Measurements from ENCODE around the gene PLA2G6. TPM values are rescaled to one million over a fixed set of nuclear protein-coding genes. Genes with fewer than 3 reads are reported as not detected.

The PLA2G6 gene
- total and polyA plus RNA-seq, 2 of the 4 experiments (the other 2 are of a cell fraction), result 6.1 to 10.3 TPM

DNA sequence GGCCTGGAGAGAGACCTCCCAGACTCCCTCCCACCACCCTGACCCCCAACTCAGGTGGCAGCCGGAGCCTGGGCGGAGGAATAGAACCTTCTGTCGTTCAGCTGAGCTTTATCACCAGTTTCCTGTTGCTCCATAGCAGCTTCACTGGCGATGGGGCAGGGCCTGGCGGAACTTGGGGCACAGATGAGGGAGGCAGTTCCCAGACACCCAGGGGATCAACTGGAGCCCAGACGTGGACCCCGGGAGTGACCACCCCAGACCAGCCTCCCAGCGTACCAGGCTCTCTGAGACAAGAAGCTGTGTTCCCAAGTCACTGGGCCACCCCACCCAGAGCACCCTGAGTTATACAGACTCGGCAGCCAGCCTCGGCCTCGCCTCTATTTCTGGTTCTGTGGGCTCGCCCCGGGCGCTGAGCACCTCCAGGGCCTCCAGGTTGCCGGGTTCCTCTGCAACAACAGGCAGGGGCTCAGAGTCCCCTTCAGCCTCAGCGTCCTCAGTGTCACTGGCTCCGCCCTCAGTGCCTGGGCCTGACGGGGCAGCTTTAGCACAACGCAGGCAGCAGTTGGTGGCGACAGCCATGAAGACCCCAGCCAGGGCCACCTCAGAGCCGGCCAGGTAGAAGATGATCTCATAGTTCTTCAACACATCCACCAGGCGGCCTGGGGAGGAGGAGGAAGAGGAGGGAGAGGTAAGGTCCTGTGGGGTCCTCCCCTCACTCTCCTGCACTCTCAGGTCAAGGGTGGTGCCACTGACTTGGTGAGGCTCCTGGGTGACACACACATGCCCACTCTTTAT, 103.4 kb downstream of the PLA2G6 start:
- ATAC-seq (ENCODE audit: low read depth) (no peak), DNase-seq (no peak)
- no peak overlapping the region for H3K56ac ChIP-seq (ENCODE audit: extremely low read depth, insufficient read depth, low read length)
- WGBS, 2 experiments (ENCODE audit: extremely low coverage in 2 of 2, insufficient read length in 1 of 2), result 78% methylated on average over 14 of the region's 22 CpGs; no CpG with 5 or more reads in 1 of the 2 experiments
- no peak for TF ChIP-seq MAZ (IDR thresholded peaks at IDR 0.05; ENCODE audit: borderline replicate concordance, low read depth, low read length)
- TF ChIP-seq, protein P1, sequence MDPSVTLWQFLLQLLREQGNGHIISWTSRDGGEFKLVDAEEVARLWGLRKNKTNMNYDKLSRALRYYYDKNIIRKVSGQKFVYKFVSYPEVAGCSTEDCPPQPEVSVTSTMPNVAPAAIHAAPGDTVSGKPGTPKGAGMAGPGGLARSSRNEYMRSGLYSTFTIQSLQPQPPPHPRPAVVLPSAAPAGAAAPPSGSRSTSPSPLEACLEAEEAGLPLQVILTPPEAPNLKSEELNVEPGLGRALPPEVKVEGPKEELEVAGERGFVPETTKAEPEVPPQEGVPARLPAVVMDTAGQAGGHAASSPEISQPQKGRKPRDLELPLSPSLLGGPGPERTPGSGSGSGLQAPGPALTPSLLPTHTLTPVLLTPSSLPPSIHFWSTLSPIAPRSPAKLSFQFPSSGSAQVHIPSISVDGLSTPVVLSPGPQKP (IDR thresholded peaks at IDR 0.05; ENCODE audit: borderline replicate concordance, low read depth, low read length), result no peak
- no peak for TF ChIP-seq CEBPB (IDR thresholded peaks at IDR 0.05; ENCODE audit: low read depth, low read length)
- no peak for TF ChIP-seq FOS (IDR thresholded peaks at IDR 0.05; ENCODE audit: low read depth, low read length)
- TF ChIP-seq MAFK (IDR thresholded peaks at IDR 0.05; ENCODE audit: low read depth, low read length), result no peak
- H3K4ac ChIP-seq (ENCODE audit: low read depth, low read length), result no peak overlapping the region
- H3K27ac ChIP-seq (ENCODE audit: insufficient read depth, low read length), result no peak overlapping the region
- peaks cover 27% of the 10 kb centered on the region for H3K27me3 ChIP-seq (ENCODE audit: control insufficient read depth, insufficient read depth, low read length)
- H3K36me3 ChIP-seq (ENCODE audit: control insufficient read depth, insufficient read depth, low read length), result peaks cover 3% of the 10 kb centered on the region; the same call in 1 of the 2 replicates
- H4K91ac ChIP-seq (ENCODE audit: insufficient read depth, low read depth, low read length), result no peak overlapping the region
- H3K14ac ChIP-seq (replicated peaks; ENCODE audit: low read depth, low read length), result no peak overlapping the region
- H2BK120ac ChIP-seq (ENCODE audit: low read depth, low read length), result no peak overlapping the region
- no peak overlapping the region for H4K5ac ChIP-seq (ENCODE audit: low read depth, low read length)
- no peaks in the 10 kb centered on the region for H3K79me1 ChIP-seq (ENCODE audit: low read depth in 1 of 2, low read length in 2 of 2)
- CTCF ChIA-PET, result no interaction called here
- no peak overlapping the region for H3K9ac ChIP-seq (ENCODE audit: low read depth, low read length)
- no peak overlapping the region for H2BK20ac ChIP-seq (ENCODE audit: low read depth, low read length)
- H4K20me1 ChIP-seq (ENCODE audit: insufficient read depth, low read length), result no peaks in the 10 kb centered on the region
- intact Hi-C loops (cut with micrococcal nuclease) (no loop called here), in situ Hi-C loops (cut with MboI; ENCODE audit: low sequenced_read_pairs) (no loop called here), dilution Hi-C loops (cut with HindIII; ENCODE audit: low sequenced_read_pairs, unreplicated experiment) (no loop called here)
- H4K8ac ChIP-seq (ENCODE audit: low read depth in 2 of 2, low read length in 2 of 2), result no peak overlapping the region
- H2BK15ac ChIP-seq (ENCODE audit: low read depth, low read length), result no peak overlapping the region
- H2BK5ac ChIP-seq (ENCODE audit: low read depth, low read length, poor library complexity, severe bottlenecking), result no peak overlapping the region
- H3K23ac ChIP-seq (ENCODE audit: low read depth, low read length), result no peak overlapping the region
- no peak overlapping the region for H3K18ac ChIP-seq (ENCODE audit: low read depth, low read length)
- no peak overlapping the region for H2AK5ac ChIP-seq (ENCODE audit: low read depth, low read length)
- no peaks in the 10 kb centered on the region for H3K9me3 ChIP-seq (ENCODE audit: control insufficient read depth, insufficient read depth, low read length)
- H2AK9ac ChIP-seq (replicated peaks; ENCODE audit: low read depth, low read length, poor library complexity), result no peak overlapping the region
- H3K4me3 ChIP-seq (ENCODE audit: insufficient read depth, low read depth, low read length), result no peak overlapping the region
- POLR2A ChIA-PET (ENCODE audit: unreplicated experiment), result no interaction called here
- no peaks in the 10 kb centered on the region; the same call in 1 of the 2 replicates for H3K4me1 ChIP-seq (ENCODE audit: control insufficient read depth, insufficient read depth, low read length)
- no peak overlapping the region for H2AFZ ChIP-seq (replicated peaks; ENCODE audit: low read length, poor library complexity)
- no TSS peak for BruUV-seq (replicated peaks)
- H3K9me1 ChIP-seq (ENCODE audit: insufficient read depth, low read length), result 0 out of 2 replicates have a peak, but pooled peaks cover 6% of the 10 kb centered on the region
- no peak overlapping the region for H3K4me2 ChIP-seq (ENCODE audit: low read depth, low read length)

Measured in IMR-90 (cell line).